Left hindlimb (tissue), 1 donor: ENCODE measurements around the gene FBN2.

Experiments
- DNase-seq: peaks from one replicate; pipeline ENCODE4 v3.0.0-alpha.2; 2018

Gene FBN2

GRCh38 chr5:128287740-128288139 is 250.3 kb downstream of the FBN2 start:
- no peak for DNase-seq

DNA sequence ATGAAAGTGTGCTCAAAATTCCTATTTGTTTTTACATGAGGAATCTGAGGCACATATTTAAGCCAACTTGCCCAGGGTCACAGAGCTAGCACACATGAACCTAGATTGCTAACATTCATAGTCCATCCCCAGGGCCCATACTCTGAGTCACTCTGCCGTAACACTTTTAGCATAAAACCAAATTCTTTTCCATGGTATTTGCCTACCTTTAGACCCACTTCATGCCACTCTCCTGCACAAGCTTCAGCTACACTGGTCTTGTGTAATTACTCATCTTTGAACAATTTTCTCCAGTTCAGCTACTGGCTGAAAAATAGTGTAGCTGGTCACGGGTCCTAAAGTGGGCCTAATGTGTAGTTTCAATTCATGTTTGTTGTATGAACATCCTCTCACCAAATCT is 253.8 kb downstream of the FBN2 start:
- DNase-seq: no peak

DNA sequence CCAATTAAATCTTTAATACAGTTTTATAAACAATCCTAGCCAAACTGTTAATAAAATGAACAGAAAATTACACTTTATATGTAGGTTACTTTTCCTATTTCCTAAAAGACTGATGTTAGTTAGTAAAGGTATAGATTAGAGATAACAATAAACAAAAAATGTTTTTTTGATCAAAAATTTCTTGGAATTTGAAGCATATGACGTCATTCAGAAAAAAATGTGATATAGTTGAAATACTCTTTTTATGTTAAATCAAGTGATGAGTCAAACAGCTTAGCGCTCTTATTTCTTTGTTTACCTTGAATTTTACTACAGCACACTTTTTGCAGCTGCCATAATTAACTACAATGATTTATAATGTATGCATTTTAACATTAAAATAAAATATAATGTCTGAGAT is 258.7 kb downstream of the FBN2 start:
- no peak for DNase-seq

DNA sequence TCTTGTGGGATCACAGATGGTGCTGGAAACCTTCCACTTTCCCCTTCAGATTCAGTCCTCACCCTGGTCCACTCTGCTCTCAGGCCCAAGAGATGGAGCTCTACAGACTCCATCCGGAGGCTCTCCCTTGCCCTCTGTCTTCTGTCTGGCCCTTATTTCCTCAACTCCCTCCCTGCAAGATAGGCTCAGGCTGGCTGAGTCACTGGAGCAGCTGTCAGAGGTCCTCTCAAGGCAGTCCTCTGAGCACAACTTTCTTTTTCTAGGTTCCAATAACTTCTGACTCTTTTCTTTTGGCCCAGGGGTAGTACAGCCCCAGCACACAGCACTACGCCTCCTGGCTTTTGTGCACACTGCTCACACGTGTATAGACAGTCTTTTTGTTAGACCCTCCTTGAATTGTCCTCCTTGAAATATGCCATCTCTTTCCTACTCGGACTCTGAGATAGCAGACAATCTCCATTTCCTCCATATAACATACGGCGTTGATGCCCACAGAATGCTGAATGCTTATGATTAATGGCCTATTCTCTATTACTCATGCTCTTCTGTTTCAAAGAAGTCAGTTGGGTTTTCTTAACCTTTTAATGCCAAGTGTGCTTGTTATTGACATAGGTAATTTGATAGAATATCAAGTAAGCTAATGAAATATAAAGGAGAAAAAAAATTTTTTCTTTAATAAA is 261.4 kb downstream of the FBN2 start:
- DNase-seq: no peak

- no peak for DNase-seq
These were observed 263.6 kb downstream of the FBN2 start for GRCh38 chr5:128274441-128274840.

DNA sequence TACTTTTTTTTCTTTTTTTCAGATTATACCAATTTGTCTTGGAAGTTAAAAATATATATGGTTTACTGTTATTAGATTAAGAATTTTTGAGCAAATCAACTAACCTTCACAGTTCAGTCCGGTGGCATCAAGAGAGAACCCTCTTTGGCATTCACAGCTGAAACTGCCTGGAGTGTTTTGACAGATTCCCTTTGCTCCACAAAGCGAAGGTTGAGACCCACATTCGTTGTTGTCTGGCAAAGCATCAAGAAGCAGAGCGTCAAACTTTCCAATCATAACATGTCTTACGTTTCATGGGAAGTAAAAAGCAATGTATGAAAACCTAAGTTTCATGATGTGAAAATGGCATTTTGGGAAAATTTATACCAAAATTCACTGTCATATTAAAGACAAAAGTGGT is 264.3 kb downstream of the FBN2 start:
- DNase-seq: no peak

GRCh38 chr5:128271859-128272464 is 266.1 kb downstream of the FBN2 start:
- DNase-seq: no peak

DNA sequence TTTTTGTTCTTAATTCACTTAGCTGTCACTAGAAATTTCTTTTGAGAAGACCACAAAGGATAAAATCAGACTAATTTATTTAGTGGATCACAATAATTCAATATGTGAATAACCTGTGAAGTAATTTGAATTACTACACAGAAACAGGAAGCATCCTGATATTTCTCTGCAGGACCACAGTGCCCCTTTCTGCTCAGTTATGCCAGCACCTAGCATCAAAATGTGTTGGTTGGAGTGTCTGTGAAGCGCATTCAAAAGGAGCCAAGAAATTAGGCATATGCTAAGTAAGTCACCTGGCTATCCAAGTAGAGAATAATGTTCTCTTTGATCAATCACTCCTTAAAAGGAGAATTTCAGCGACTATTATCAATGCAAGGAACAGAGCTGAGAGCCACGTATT is 267.0 kb downstream of the FBN2 start:
- DNase-seq: no peak

DNA sequence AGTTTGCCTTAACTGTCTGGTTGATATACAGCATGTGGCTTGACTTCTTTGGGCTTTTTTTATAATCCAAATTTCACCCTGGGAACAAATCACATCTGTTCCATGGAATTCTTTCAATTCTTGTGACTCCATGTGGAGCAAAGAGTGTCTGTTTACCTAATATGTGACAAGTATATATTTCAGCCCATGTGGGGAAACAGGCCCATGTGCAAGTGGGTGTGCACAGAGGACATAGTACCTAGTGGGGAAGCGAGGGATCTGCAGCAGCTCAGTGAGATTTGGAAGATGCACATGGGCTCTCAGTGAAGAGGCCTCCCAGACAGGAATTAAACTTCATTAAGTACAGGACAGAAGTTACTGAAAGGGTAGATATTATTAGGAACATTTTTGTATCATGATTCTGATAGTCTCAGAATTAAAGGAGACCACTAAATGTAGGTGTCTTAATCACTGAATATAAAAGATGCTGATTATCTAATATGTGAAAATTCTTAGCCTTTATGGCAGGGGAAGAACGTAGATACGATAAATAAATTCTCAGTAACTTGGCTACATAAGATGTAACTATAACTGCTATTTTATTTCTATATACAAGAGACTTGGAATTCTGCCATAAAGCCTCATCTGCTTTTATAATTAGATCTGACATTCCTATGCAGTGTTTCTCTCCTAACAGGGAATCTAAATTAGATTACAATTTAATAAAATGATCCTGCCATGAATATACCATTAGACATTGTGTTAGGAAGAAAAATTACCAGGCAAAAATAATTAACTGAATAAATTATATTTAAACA is 273.3 kb downstream of the FBN2 start:
- no peak for DNase-seq

DNA sequence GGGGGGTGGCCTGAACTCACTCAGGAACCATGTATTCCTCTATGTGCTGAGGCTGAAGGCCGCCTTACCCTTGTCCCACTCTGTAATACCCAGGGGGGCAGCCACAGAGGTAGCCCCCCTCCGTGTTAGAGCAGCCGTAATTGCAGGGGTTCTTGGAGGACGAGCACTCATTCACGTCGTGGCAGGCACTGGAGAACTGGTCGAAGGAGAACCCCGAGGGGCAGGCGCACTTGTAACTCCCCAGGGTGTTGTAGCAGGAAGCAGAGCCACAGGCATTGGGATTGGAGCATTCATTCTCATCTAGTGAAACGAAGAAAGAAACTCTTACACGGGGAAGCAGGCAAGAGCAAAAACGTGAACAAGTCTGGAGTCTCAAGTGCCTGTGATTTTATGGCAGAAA is 274.7 kb downstream of the FBN2 start:
- no peak for DNase-seq

- no peak for DNase-seq
These were observed 275.1 kb downstream of the FBN2 start for GRCh38 chr5:128262911-128263310.

DNA sequence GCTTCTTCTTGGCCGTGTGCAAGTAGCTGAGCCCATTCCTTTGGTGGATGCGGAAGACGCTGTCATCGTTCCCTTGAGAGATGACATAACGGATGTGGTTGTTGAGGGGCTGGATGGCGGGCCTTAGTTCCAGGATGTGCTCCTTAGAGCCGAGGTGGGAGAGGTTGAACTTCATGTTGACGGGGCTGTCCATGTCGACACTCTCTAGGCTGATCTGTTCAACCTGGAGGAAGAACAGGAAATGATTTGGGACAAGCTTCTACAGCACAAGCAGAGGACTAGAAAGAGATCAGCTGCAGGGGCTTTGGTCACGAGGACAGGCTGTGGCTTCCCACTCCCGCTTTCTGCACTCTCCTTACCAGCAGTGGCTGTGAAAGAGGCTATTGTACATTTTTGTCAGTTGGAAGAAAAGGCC is 278.4 kb downstream of the FBN2 start:
- DNase-seq: no peak

- no peak for DNase-seq
These were observed 279.7 kb downstream of the FBN2 start for GRCh38 chr5:128258372-128258771.

GRCh38 chr5:128257076-128257475 is 281.0 kb downstream of the FBN2 start:
- no peak for DNase-seq

DNA sequence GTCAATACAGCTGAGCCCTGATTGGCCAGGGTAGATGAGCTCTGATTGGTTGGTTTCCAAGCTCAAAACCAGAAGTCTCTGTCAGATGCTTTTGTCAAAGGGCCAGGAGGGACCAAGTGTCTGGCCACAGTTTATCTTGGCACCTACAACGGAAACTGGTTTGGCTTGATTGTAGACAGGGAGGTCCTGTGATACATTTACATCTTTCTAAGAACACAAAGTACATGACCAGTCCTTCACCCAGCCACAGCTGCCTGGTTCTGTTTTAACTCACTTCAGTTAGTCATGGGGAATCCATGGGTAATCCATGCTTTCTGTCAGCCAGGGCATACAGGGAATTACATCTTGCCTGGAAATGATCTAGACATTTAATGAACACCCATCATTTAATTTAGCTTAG is 283.3 kb downstream of the FBN2 start:
- no peak for DNase-seq

GRCh38 chr5:128253880-128254279 is 284.2 kb downstream of the FBN2 start:
- no peak for DNase-seq

GRCh38 chr5:128253161-128253560 is 284.9 kb downstream of the FBN2 start:
- no peak for DNase-seq

DNA sequence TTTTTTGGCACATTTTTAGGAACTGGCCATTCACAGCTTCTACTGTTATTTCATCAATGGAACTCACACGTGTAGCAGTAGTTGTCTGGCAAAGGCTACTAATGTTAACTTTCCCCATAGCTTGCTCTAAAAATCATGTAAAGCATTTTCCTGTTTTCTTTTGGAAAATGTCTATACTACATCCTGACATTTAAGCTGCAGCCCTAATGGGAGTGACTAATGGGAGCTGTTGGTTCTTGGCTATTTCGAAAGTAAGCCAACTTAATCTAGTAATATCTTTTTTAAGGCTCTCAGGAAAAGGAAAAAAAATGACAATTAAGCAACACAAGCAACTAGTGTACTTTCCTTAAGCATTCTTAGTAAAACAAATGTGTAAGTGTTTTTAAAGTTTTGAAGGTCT is 285.3 kb downstream of the FBN2 start:
- no peak for DNase-seq

DNA sequence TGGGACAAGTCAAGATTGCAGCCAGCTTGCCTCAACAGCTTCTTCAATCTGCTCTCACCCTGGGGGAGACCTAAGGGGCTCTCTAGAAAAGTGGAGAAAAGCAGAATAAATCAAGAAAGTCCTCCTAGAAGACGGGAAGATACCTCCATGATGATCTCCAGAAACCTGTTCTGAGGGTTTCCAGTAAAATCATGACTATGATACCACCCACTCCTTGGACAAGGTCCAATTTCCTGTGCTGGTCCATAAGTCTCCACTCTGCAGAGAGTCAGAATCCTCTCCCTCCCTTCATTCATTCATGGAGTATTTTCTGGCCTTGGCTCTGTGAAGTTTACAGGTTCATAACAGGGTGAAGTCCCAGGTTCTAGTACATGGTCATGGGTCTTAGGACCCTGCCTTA is 285.8 kb downstream of the FBN2 start:
- no peak for DNase-seq

GRCh38 chr5:128245974-128246373 is 292.1 kb downstream of the FBN2 start:
- no peak for DNase-seq

DNA sequence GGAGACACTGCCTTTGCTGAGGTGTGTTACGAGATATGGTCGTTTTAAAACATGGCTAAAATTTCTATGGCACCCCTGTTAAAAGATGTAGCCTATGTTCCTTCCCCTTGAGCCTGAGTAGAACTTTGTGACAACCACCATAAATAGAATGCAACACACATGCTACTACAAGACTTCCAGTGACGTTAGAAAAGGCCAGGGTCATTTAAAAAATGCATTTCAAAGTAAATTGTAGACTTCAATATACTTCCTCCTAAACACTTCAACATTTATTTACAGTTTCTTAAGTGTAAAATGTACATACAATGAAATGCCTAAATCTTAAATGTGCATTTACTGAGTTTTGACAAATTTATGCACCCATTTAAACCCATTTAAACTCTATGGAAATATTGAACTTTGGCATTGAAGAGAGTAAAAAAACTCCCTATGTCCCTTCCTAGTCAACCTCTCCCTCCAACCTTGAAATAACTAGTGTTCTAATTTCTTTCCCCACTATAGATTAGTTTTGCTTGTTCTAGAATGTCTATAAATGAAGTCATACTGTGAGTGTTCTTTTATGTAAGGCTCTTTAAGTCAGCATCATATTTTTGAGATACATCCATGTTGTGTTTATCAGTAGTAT is 294.0 kb downstream of the FBN2 start:
- no peak for DNase-seq

- no peak for DNase-seq
These were observed 296.9 kb downstream of the FBN2 start for GRCh38 chr5:128241051-128241695.

- no peak for DNase-seq
These were observed 300.5 kb downstream of the FBN2 start for GRCh38 chr5:128237546-128237945.
